DOHH2 (cell line): ENCODE results near the gene PNPLA5.

Source experiments
- H3F3A ChIP-seq: fragments of 200-600 bp; sonication (generic), shearing (Covaris generic); 2 replicates; pipeline ENCODE4 v1.6.0; 2016; ENCODE audit warnings: antibody characterized with exemption, mild to moderate bottlenecking; ENCODE audit not compliant: control insufficient read depth, insufficient read depth
- H3K27ac ChIP-seq: fragments of 200-600 bp; sonication (generic); 2 replicates; pipeline ENCODE4 v1.5.1; 2014; ENCODE audit warnings: low read depth, mild to moderate bottlenecking, low read length, moderate library complexity
- H3K27me3 ChIP-seq: fragments of 200-600 bp; sonication (generic); 2 replicates; pipeline ENCODE4 v1.6.1; 2014; ENCODE audit warnings: mild to moderate bottlenecking, low read length, mixed read lengths; ENCODE audit not compliant: control insufficient read depth
- H3K36me3 ChIP-seq: fragments of 200-600 bp; sonication (generic); 2 replicates; pipeline ENCODE4 v1.6.1; 2014; ENCODE audit warnings: mild to moderate bottlenecking, low read length, moderate library complexity, mixed read lengths; ENCODE audit not compliant: control insufficient read depth
- H3K4me1 ChIP-seq: fragments of 200-600 bp; sonication (generic); 2 replicates; pipeline ENCODE4 v1.6.1; 2014; ENCODE audit warnings: mild to moderate bottlenecking, low read length, mixed read lengths; ENCODE audit not compliant: control insufficient read depth
- H3K4me2 ChIP-seq: fragments of 200-600 bp; sonication (generic); 2 replicates; pipeline ENCODE4 v1.6.0; 2014; ENCODE audit warnings: mild to moderate bottlenecking, low read length, moderate library complexity
- H3K4me3 ChIP-seq: fragments of 200-600 bp; sonication (generic); 2 replicates; pipeline ENCODE4 v1.5.1; 2014; ENCODE audit warnings: mild to moderate bottlenecking, low read length, mixed read lengths
- H3K79me2 ChIP-seq: fragments of 200-600 bp; sonication (generic); 2 replicates; pipeline ENCODE4 v1.6.1; 2014; ENCODE audit warnings: mild to moderate bottlenecking, low read length, mixed read lengths; ENCODE audit not compliant: control insufficient read depth
- H3K9me2 ChIP-seq: fragments of 200-600 bp; sonication (generic); replicated peaks from 2 replicates; pipeline ENCODE4 v1.6.1; 2014; ENCODE audit warnings: mild to moderate bottlenecking, low read length, mixed read lengths; ENCODE audit not compliant: control insufficient read depth
- H3K9me3 ChIP-seq: fragments of 200-600 bp; sonication (generic); 2 replicates; pipeline ENCODE4 v1.6.1; 2014; ENCODE audit warnings: antibody characterized with exemption, low read length, mixed read lengths; ENCODE audit not compliant: control insufficient read depth, insufficient read depth
- H4K20me1 ChIP-seq: fragments of 200-600 bp; sonication (generic); 2 replicates; pipeline ENCODE4 v1.6.0; 2014; ENCODE audit warnings: low read depth, mild to moderate bottlenecking, antibody characterized with exemption, low read length, moderate library complexity; ENCODE audit not compliant: control insufficient read depth, insufficient read depth
- EZH2phosphoT487 ChIP-seq: fragments of 200-600 bp; sonication (generic); IDR thresholded peaks from 2 replicates; pipeline ENCODE4 v1.6.1; 2017; ENCODE audit warnings: borderline replicate concordance, mild to moderate bottlenecking, antibody characterized with exemption, low read length, moderate library complexity, mixed read lengths
- TF ChIP-seq, protein P1 (sequence below): fragments of 200-600 bp; sonication (generic); IDR thresholded peaks from one replicate; pipeline ENCODE4 v1.5.1; 2014; ENCODE audit warnings: antibody characterized with exemption, mild to moderate bottlenecking, low read depth, low read length; ENCODE audit not compliant: poor library complexity, severe bottlenecking

Gene PNPLA5

DNA sequence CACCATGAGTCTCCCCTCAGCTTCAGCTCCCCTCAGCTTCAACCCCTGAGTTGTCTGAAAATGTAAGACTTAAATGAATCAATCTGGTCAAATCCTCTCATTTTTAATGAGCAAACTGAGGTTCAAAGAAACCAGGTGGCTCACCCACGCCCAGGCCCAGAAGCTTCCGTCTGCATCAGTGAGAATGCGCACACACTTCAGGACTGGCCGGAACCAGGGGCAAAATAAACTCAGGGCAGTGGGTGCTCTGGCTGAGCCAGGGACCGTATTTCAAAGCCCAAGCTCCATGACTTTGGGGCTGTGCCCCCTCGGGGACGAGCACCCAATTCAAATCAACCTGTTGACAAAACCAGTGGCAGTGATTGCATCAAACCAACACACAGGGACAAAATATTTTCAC lies 32.6 kb downstream of the PNPLA5 start:
- Histone ChIP-seq H3K27me3 (no peaks in the 10 kb centered on the region), H3K4me2 (no peak overlapping the region), H3K4me1 (no peaks in the 10 kb centered on the region), H3K79me2 (no peaks in the 10 kb centered on the region), H3K4me3 (no peak overlapping the region), H3F3A (no peaks in the 10 kb centered on the region), H3K9me3 (no peaks in the 10 kb centered on the region), H4K20me1 (no peaks in the 10 kb centered on the region), H3K36me3 (no peaks in the 10 kb centered on the region), H3K27ac (no peak overlapping the region), H3K9me2 (no peaks in the 10 kb centered on the region)
- TF ChIP-seq, protein P1, sequence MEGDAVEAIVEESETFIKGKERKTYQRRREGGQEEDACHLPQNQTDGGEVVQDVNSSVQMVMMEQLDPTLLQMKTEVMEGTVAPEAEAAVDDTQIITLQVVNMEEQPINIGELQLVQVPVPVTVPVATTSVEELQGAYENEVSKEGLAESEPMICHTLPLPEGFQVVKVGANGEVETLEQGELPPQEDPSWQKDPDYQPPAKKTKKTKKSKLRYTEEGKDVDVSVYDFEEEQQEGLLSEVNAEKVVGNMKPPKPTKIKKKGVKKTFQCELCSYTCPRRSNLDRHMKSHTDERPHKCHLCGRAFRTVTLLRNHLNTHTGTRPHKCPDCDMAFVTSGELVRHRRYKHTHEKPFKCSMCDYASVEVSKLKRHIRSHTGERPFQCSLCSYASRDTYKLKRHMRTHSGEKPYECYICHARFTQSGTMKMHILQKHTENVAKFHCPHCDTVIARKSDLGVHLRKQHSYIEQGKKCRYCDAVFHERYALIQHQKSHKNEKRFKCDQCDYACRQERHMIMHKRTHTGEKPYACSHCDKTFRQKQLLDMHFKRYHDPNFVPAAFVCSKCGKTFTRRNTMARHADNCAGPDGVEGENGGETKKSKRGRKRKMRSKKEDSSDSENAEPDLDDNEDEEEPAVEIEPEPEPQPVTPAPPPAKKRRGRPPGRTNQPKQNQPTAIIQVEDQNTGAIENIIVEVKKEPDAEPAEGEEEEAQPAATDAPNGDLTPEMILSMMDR: no peak
- no peak for TF ChIP-seq EZH2phosphoT487

DNA sequence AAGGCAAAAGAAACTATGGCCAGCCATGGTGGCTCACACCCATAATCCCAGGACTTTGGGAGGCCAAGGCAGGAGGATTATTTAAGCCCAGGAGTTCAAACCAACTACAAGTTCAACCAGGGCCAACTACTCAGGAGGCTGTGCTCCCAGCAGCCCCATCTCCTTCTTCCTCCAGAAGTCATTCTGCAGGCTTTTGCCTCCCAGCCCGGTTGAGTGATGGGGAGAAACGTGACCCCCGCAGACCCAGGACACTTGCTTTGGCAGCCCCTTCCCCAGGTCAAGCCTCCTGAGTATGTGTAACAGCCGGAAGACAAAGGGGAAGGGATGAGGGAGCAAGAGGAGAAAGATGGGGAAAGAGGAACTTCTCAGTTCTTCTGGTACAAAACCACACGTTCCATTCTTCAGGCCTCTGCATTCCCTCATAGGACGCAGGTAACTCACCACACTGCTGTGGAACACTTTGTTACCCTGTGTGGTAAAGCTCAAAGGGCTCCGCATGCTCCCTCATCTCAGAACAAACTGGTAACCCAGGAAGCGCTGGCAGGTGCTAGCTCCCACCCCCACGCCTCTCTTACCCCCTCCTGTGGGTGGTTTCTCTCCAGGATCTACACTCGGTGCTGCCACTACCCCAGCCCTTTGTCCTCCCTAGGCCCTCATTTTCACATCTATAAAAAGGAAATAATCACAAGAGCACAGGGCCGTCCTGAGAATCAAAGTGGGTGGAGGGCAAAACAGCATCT lies 33.5 kb downstream of the PNPLA5 start:
- no peak overlapping the region for H3K4me2 ChIP-seq
- H3K36me3 ChIP-seq: no peaks in the 10 kb centered on the region
- H3K79me2 ChIP-seq: no peaks in the 10 kb centered on the region

DNA sequence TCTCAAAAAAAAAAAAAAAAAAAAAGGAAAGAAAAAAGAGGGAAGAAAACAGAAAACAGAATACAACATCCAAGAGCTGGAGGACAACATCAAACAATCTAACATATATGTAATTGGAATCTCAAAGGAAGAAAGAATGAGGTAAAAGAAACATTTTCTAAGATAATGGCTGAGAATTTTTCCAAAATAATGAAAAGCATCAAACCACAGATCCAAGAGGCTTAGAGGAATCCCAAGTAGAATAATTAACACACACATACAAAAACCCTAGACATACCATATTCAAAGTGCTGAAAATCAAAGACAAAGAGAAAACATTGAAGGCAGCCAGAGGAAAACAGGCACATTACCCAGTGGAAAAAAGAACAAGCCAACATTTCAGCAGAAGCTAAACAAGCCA lies 34.4 kb downstream of the PNPLA5 start:
- Histone ChIP-seq H3F3A (no peaks in the 10 kb centered on the region), H3K27ac (no peak overlapping the region), H3K27me3 (no peaks in the 10 kb centered on the region), H3K9me2 (no peaks in the 10 kb centered on the region), H3K79me2 (no peaks in the 10 kb centered on the region), H4K20me1 (no peaks in the 10 kb centered on the region), H3K4me1 (no peaks in the 10 kb centered on the region), H3K36me3 (no peaks in the 10 kb centered on the region), H3K4me2 (no peak overlapping the region), H3K9me3 (no peaks in the 10 kb centered on the region), H3K4me3 (no peak overlapping the region)
- no peak for TF ChIP-seq EZH2phosphoT487
- TF ChIP-seq, protein P1: no peak

More for the DNA sequence above, 33.5 kb downstream of the PNPLA5 start:
- Histone ChIP-seq H3K4me3 (no peak overlapping the region), H3F3A (no peaks in the 10 kb centered on the region), H4K20me1 (no peaks in the 10 kb centered on the region), H3K9me3 (no peaks in the 10 kb centered on the region), H3K4me1 (no peaks in the 10 kb centered on the region), H3K27me3 (no peaks in the 10 kb centered on the region), H3K9me2 (no peaks in the 10 kb centered on the region), H3K27ac (no peak overlapping the region)
- TF ChIP-seq, protein P1: no peak
- no peak for TF ChIP-seq EZH2phosphoT487
